ENCODE results near the gene CHST7.

DNA sequence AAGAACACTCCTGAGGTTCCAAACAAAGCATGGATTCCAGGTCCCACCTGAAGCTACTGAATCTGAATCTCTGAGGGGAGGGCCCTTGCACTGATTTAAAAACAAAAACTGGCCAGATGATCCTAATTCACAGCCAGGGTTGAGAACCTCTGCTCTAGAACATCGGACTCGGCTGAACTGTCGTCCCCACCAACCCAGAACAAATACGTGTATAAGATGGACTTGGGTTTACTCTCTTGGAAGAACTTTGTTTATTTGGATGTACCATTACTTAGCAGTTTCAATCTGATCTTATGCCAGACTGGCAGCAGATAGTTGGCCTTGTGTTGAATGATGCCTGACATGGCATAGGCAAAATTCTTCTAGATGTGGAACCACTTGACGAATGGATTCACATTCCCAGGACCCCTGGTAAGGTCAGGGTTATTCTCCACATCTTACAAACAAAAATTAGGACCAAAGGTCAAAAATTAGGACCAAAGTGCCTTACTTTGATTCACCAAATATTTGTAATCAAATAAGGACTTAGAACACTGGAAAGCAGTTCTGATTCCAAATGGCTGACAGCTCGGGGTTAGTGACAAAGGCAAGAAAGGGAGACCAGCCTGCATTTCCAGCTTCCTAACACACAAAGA, 29.0 kb downstream of the CHST7 start:
- TF ChIP-seq, protein P1, sequence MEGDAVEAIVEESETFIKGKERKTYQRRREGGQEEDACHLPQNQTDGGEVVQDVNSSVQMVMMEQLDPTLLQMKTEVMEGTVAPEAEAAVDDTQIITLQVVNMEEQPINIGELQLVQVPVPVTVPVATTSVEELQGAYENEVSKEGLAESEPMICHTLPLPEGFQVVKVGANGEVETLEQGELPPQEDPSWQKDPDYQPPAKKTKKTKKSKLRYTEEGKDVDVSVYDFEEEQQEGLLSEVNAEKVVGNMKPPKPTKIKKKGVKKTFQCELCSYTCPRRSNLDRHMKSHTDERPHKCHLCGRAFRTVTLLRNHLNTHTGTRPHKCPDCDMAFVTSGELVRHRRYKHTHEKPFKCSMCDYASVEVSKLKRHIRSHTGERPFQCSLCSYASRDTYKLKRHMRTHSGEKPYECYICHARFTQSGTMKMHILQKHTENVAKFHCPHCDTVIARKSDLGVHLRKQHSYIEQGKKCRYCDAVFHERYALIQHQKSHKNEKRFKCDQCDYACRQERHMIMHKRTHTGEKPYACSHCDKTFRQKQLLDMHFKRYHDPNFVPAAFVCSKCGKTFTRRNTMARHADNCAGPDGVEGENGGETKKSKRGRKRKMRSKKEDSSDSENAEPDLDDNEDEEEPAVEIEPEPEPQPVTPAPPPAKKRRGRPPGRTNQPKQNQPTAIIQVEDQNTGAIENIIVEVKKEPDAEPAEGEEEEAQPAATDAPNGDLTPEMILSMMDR (IDR thresholded peaks at IDR 0.05; ENCODE audit: low read depth, low read length): no peak
- no peak for TF ChIP-seq EZH2phosphoT487 (IDR thresholded peaks at IDR 0.05; ENCODE audit: low read depth)
